HEK293 (cell line): ENCODE data around the gene SAMD4A.

Source experiments
- CTCF ChIA-PET: fragments of 350-600 bp; formaldehyde crosslinking; extraction: SDS; loops from one replicate; lab custom pipeline; 2021; ENCODE audit warnings: antibody characterized with exemption; lab: Yijun Ruan, JAX
- POLR2A ChIA-PET: fragments of 300-600 bp; formaldehyde crosslinking; extraction: SDS; loops from one replicate; lab custom pipeline; 2020; ENCODE audit warnings: antibody characterized with exemption, inconsistent platforms; lab: Yijun Ruan, JAX
- H3K27ac ChIP-seq: fragments of 200-500 bp; sonication (Bioruptor generic); 2 replicates; pipeline ENCODE4 v1.5.1; 2014; ENCODE audit warnings: low read depth, low read length, control low read depth, inconsistent platforms; ENCODE audit errors: extremely low read depth
- H3K36me3 ChIP-seq, 2 experiments: fragments of 200-500 bp in 1 of 2; sonication (Bioruptor generic) in 1 of 2; 1 replicate in 1 of 2; 2 replicates in 1 of 2; pipeline ENCODE4 v1.5.1; 2014 to 2017; ENCODE audit warnings: inconsistent platforms in 2 of 2, low read length in 2 of 2; ENCODE audit not compliant: control insufficient read depth in 2 of 2, insufficient read depth in 1 of 2
- H3K4me1 ChIP-seq: fragments of 200-500 bp; sonication (Bioruptor generic); 2 replicates; pipeline ENCODE4 v1.5.1; 2014; ENCODE audit warnings: mild to moderate bottlenecking, low read length, inconsistent platforms; ENCODE audit not compliant: control insufficient read depth, insufficient read depth
- H3K4me3 ChIP-seq: 2 replicates; pipeline ENCODE4 v1.5.1; 2011; ENCODE audit warnings: low read depth, mild to moderate bottlenecking, control low read depth, low read length, moderate library complexity
- H3K9me3 ChIP-seq: fragments of 200-500 bp; sonication (Bioruptor generic); 2 replicates; pipeline ENCODE4 v1.5.1; 2014; ENCODE audit warnings: low read depth, low read length, inconsistent platforms; ENCODE audit not compliant: control insufficient read depth, insufficient read depth
- EGR2 ChIP-seq: fragments of 450-650 bp; formaldehyde crosslinking; IDR thresholded peaks from 2 replicates; pipeline ENCODE4 v1.5.1; 2016; ENCODE audit warnings: low read depth, missing biosample characterization, missing genetic modification characterization
- SP2 ChIP-seq: fragments of 450-650 bp; formaldehyde crosslinking; IDR thresholded peaks from 2 replicates; pipeline ENCODE4 v1.5.1; 2016; ENCODE audit warnings: missing biosample characterization, missing genetic modification characterization
- WT1 ChIP-seq: fragments of 450-650 bp; formaldehyde crosslinking; IDR thresholded peaks from 2 replicates; pipeline ENCODE4 v1.5.1; 2016; ENCODE audit warnings: missing biosample characterization, missing genetic modification characterization
- ZNF157 ChIP-seq: fragments of 450-650 bp; formaldehyde crosslinking; IDR thresholded peaks from 2 replicates; pipeline ENCODE4 v1.5.1; 2016; ENCODE audit warnings: missing biosample characterization, missing genetic modification characterization
- ZNF16 ChIP-seq: fragments of 450-650 bp; formaldehyde crosslinking; IDR thresholded peaks from 2 replicates; pipeline ENCODE4 v1.5.1; 2016; ENCODE audit warnings: low read depth, missing biosample characterization, missing genetic modification characterization
- ZNF184 ChIP-seq: fragments of 450-650 bp; IDR thresholded peaks from 2 replicates; pipeline ENCODE4 v1.5.1; 2018; ENCODE audit warnings: missing biosample characterization, mild to moderate bottlenecking, missing genetic modification characterization
- ZNF202 ChIP-seq: fragments of 450-650 bp; formaldehyde crosslinking; IDR thresholded peaks from 2 replicates; pipeline ENCODE4 v1.5.1; 2016; ENCODE audit warnings: missing biosample characterization, missing genetic modification characterization, borderline replicate concordance
- ZNF214 ChIP-seq: fragments of 450-650 bp; formaldehyde crosslinking; IDR thresholded peaks from 2 replicates; pipeline ENCODE4 v1.5.1; 2017; ENCODE audit warnings: missing biosample characterization, mild to moderate bottlenecking, missing genetic modification characterization, borderline replicate concordance
- ZNF223 ChIP-seq: fragments of 450-650 bp; formaldehyde crosslinking; IDR thresholded peaks from 2 replicates; pipeline ENCODE4 v1.5.1; 2016; ENCODE audit warnings: missing biosample characterization, missing genetic modification characterization
- ZNF26 ChIP-seq: fragments of 450-650 bp; formaldehyde crosslinking; IDR thresholded peaks from 2 replicates; pipeline ENCODE4 v1.5.1; 2016; ENCODE audit warnings: missing biosample characterization, missing genetic modification characterization
- ZNF324 ChIP-seq: fragments of 450-650 bp; formaldehyde crosslinking; IDR thresholded peaks from 2 replicates; pipeline ENCODE4 v1.5.1; 2016; ENCODE audit warnings: missing biosample characterization, missing genetic modification characterization
- ZNF350 ChIP-seq: fragments of 450-650 bp; formaldehyde crosslinking; IDR thresholded peaks from 2 replicates; pipeline ENCODE4 v1.5.0; 2017; ENCODE audit warnings: missing biosample characterization, mild to moderate bottlenecking, missing genetic modification characterization
- ZNF354C ChIP-seq: fragments of 450-650 bp; formaldehyde crosslinking; IDR thresholded peaks from 2 replicates; pipeline ENCODE4 v1.5.1; 2016; ENCODE audit warnings: missing biosample characterization, missing genetic modification characterization, low read depth, borderline replicate concordance
- ZNF433 ChIP-seq: fragments of 450-650 bp; formaldehyde crosslinking; IDR thresholded peaks from 2 replicates; pipeline ENCODE4 v1.5.1; 2016; ENCODE audit warnings: missing biosample characterization, missing genetic modification characterization, low read depth
- ZNF624 ChIP-seq: fragments of 450-650 bp; formaldehyde crosslinking; IDR thresholded peaks from 2 replicates; pipeline ENCODE4 v1.5.1; 2017; ENCODE audit warnings: missing biosample characterization, missing genetic modification characterization
- ZNF830 ChIP-seq: fragments of 450-650 bp; IDR thresholded peaks from 2 replicates; pipeline ENCODE4 v1.5.0; 2018; ENCODE audit warnings: missing biosample characterization, missing genetic modification characterization, low read depth, mild to moderate bottlenecking, moderate library complexity
- TF ChIP-seq, protein P1 (sequence below): fragments of 450-650 bp; formaldehyde crosslinking; IDR thresholded peaks from 2 replicates; pipeline ENCODE4 v1.5.1; 2017; ENCODE audit warnings: missing biosample characterization, missing genetic modification characterization
- TF ChIP-seq, protein P2 (sequence below): fragments of 450-650 bp; formaldehyde crosslinking; IDR thresholded peaks from 2 replicates; pipeline ENCODE4 v1.5.1; 2016; ENCODE audit warnings: missing biosample characterization, missing genetic modification characterization
- TF ChIP-seq, protein P3 (sequence below): fragments of 450-650 bp; formaldehyde crosslinking; IDR thresholded peaks from 2 replicates; pipeline ENCODE4 v1.5.1; 2016; ENCODE audit warnings: missing biosample characterization, missing genetic modification characterization, low read depth

The SAMD4A gene

DNA sequence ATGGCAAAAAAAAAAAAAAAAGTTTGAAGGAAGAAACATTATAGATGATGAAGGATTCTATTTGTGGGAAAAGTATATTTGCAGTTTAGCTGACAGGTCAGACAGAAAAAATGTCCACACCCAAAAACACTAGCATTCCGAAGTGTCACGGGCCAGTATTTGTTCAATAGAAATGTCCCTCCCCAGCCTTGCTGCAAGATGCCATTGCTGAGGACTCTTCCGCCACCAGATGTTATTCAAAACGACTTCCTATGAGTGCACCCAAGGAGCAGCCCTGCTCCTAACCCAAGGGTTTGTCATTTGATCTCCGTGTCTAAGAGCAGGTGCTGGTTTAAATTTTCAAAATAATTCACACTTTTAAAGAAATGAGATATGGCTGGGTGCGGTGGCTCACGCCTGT lies 172.6 kb downstream of the SAMD4A start:
- ChIA-PET POLR2A (no interaction called here), CTCF (interaction anchor here (0.7 to 1.4 kb wide), 2 partner anchors 14 to 65 kb away, joined by 4 read pairs; no protein-coding TSS in a partner anchor)
- no peak overlapping the region for H3K4me3 ChIP-seq
- no peaks in the 10 kb centered on the region for H3K9me3 ChIP-seq
- TF ChIP-seq ZNF214 (tag by site-specific recombination) (no peak), ZNF830 (tag by site-specific recombination) (no peak)
- TF ChIP-seq, protein P1, sequence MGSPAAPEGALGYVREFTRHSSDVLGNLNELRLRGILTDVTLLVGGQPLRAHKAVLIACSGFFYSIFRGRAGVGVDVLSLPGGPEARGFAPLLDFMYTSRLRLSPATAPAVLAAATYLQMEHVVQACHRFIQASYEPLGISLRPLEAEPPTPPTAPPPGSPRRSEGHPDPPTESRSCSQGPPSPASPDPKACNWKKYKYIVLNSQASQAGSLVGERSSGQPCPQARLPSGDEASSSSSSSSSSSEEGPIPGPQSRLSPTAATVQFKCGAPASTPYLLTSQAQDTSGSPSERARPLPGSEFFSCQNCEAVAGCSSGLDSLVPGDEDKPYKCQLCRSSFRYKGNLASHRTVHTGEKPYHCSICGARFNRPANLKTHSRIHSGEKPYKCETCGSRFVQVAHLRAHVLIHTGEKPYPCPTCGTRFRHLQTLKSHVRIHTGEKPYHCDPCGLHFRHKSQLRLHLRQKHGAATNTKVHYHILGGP (tag by site-specific recombination): no peak
- H3K36me3 ChIP-seq: no peaks in the 10 kb centered on the region
- H3K4me1 ChIP-seq: peaks cover 5% of the 10 kb centered on the region; the same call in 1 of the 2 replicates
- no peak overlapping the region for H3K27ac ChIP-seq

- ChIA-PET CTCF (interaction anchor here (2.2 kb wide), 1 partner anchor 31 kb away, joined by 13 read pairs; no protein-coding TSS in a partner anchor), POLR2A (no interaction called here)
- TF ChIP-seq ZNF223 (tag by site-specific recombination): no peak
- TF ChIP-seq, protein P2, sequence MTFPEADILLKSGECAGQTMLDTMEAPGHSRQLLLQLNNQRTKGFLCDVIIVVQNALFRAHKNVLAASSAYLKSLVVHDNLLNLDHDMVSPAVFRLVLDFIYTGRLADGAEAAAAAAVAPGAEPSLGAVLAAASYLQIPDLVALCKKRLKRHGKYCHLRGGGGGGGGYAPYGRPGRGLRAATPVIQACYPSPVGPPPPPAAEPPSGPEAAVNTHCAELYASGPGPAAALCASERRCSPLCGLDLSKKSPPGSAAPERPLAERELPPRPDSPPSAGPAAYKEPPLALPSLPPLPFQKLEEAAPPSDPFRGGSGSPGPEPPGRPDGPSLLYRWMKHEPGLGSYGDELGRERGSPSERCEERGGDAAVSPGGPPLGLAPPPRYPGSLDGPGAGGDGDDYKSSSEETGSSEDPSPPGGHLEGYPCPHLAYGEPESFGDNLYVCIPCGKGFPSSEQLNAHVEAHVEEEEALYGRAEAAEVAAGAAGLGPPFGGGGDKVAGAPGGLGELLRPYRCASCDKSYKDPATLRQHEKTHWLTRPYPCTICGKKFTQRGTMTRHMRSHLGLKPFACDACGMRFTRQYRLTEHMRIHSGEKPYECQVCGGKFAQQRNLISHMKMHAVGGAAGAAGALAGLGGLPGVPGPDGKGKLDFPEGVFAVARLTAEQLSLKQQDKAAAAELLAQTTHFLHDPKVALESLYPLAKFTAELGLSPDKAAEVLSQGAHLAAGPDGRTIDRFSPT (tag by site-specific recombination): no peak
- no peak for TF ChIP-seq ZNF433
- TF ChIP-seq SP2 (tag by site-specific recombination): no peak
- TF ChIP-seq ZNF184 (tag by site-specific recombination): no peak
- TF ChIP-seq ZNF354C (tag by site-specific recombination): no peak
- TF ChIP-seq, protein P3, sequence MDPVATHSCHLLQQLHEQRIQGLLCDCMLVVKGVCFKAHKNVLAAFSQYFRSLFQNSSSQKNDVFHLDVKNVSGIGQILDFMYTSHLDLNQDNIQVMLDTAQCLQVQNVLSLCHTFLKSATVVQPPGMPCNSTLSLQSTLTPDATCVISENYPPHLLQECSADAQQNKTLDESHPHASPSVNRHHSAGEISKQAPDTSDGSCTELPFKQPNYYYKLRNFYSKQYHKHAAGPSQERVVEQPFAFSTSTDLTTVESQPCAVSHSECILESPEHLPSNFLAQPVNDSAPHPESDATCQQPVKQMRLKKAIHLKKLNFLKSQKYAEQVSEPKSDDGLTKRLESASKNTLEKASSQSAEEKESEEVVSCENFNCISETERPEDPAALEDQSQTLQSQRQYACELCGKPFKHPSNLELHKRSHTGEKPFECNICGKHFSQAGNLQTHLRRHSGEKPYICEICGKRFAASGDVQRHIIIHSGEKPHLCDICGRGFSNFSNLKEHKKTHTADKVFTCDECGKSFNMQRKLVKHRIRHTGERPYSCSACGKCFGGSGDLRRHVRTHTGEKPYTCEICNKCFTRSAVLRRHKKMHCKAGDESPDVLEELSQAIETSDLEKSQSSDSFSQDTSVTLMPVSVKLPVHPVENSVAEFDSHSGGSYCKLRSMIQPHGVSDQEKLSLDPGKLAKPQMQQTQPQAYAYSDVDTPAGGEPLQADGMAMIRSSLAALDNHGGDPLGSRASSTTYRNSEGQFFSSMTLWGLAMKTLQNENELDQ (tag by site-specific recombination): no peak
- TF ChIP-seq ZNF16 (tag by site-specific recombination): no peak
- H3K36me3 ChIP-seq: no peaks in the 10 kb centered on the region
- no peak overlapping the region for H3K4me3 ChIP-seq
- H3K4me1 ChIP-seq: no peaks in the 10 kb centered on the region
- no peak overlapping the region for H3K27ac ChIP-seq
- H3K9me3 ChIP-seq: no peaks in the 10 kb centered on the region
Measured at GRCh38 chr14:54742492-54743350, 175.8 kb downstream of the SAMD4A start.

DNA sequence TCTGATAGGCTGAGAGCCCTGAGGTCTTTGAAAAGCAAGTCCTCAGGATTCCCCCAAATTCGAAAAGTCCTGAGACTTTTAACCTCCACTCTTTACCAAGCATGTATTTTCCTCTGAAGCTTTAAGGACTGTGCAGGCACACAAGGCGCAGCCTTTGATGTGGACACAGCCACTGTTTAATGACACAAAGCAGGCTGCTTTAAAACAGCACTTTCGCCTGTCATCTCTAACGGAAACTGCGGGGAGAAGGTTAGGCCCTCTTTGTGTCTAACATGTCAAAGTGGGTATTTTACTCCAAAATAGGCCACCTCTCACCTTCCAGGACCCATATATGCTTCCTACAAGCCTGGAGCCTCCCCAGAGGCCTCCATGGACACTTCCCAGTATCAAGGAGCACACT lies 176.5 kb downstream of the SAMD4A start:
- no peaks in the 10 kb centered on the region for H3K9me3 ChIP-seq
- CTCF ChIA-PET: interaction anchor here (0.5 kb wide), 1 partner anchor 22 kb away, joined by 3 read pairs; no protein-coding TSS in a partner anchor
- H3K4me3 ChIP-seq: no peak overlapping the region
- no peak for TF ChIP-seq ZNF202 (tag by site-specific recombination)
- TF ChIP-seq WT1 (tag by site-specific recombination): no peak
- no peak for TF ChIP-seq ZNF324
- no peak for TF ChIP-seq EGR2 (tag by site-specific recombination)
- TF ChIP-seq ZNF26: no peak
- no peak for TF ChIP-seq ZNF157 (tag by site-specific recombination)
- no peak for TF ChIP-seq ZNF350 (tag by site-specific recombination)
- TF ChIP-seq ZNF624: no peak
- TF ChIP-seq, all 188 proteins: peak for 0
- Histone ChIP-seq H3K4me1 (no peaks in the 10 kb centered on the region), H3K36me3 (no peaks in the 10 kb centered on the region), H3K27ac (no peak overlapping the region)
- POLR2A ChIA-PET: no interaction called here
